Neural cell (in vitro differentiated cells): ENCODE results near the gene ADGRB2.

ENCODE experiments used
- CTCF ChIP-seq: fragments of 450-650 bp; IDR thresholded peaks from 2 replicates; pipeline ENCODE4 v1.5.1; 2014; ENCODE audit warnings: antibody characterized with exemption, mild to moderate bottlenecking, moderate library complexity; ENCODE audit not compliant: poor library complexity, severe bottlenecking
- EZH2 ChIP-seq: fragments of 200-600, 300-800 bp; shearing (Covaris generic), sonication (generic); IDR thresholded peaks from 2 replicates; pipeline ENCODE4 v1.6.1; 2014; ENCODE audit warnings: antibody characterized with exemption, low read length, borderline replicate concordance, mild to moderate bottlenecking; ENCODE audit not compliant: insufficient read depth, poor library complexity, severe bottlenecking
- POLR2AphosphoS5 ChIP-seq: IDR thresholded peaks from 2 replicates; pipeline ENCODE4 v1.6.1; 2012
- RAD21 ChIP-seq: fragments of 450-650 bp; conservative IDR thresholded peaks from 2 replicates; pipeline ENCODE4 v1.6.1; 2014; ENCODE audit warnings: antibody characterized with exemption, mild to moderate bottlenecking, moderate library complexity
- SMC3 ChIP-seq: fragments of 450-650 bp; conservative IDR thresholded peaks from 2 replicates; pipeline ENCODE4 v1.6.1; 2014; ENCODE audit warnings: antibody characterized with exemption, mild to moderate bottlenecking, moderate library complexity; ENCODE audit not compliant: poor library complexity

GRCh38 chr1:31677401-31677800 is 86.7 kb downstream of the ADGRB2 start:
- TF ChIP-seq POLR2AphosphoS5 (no peak), EZH2 (no peak), CTCF (no peak), RAD21 (no peak), SMC3 (no peak)
